Measurements from ENCODE around the gene MYCT1.

The MYCT1 gene

GRCh38 chr6:152726313-152726712, 28.6 kb downstream of the MYCT1 start:
- DNase-seq = no peak

GRCh38 chr6:152727507-152727906, 29.8 kb downstream of the MYCT1 start:
- no peak for DNase-seq

- no peak for DNase-seq
Measured at GRCh38 chr6:152734630-152735029, 36.9 kb downstream of the MYCT1 start.

- DNase-seq = no peak
Measured at GRCh38 chr6:152736687-152737273, 39.1 kb downstream of the MYCT1 start.

GRCh38 chr6:152745509-152746171, 47.9 kb downstream of the MYCT1 start:
- DNase-seq = no peak

- no peak for DNase-seq
Measured at GRCh38 chr6:152746172-152746553, 48.5 kb downstream of the MYCT1 start.

- peak in 1 of 3 experiments; percentile 55 for DNase-seq
Measured at GRCh38 chr6:152748843-152749242, 51.1 kb downstream of the MYCT1 start.

GRCh38 chr6:152749336-152749735, 51.6 kb downstream of the MYCT1 start:
- DNase-seq = no peak

- no peak for DNase-seq
Measured at GRCh38 chr6:152750694-152751093, 53.0 kb downstream of the MYCT1 start, which contains the start of gene VIP. Gene VIP (plus strand): TSS chr6:152750797. CDS start chr6:152752178, 1,381 bp downstream.

- no peak for DNase-seq
Measured at GRCh38 chr6:152765331-152765730, 67.6 kb downstream of the MYCT1 start.

- no peak for DNase-seq
Measured at GRCh38 chr6:152769159-152769558, 71.5 kb downstream of the MYCT1 start.

GRCh38 chr6:152769993-152770392, 72.3 kb downstream of the MYCT1 start:
- DNase-seq = no peak

GRCh38 chr6:152771061-152771687, 73.5 kb downstream of the MYCT1 start:
- no peak for DNase-seq

Data from NCI-H1417 (cell line).